Activated T-cell treated with anti-CD3 and anti-CD28 coated beads, Interleukin-2, amount 50 U/mL, for 24 hours (primary cell): ENCODE results near the gene ZFHX3.

Experiments used
- DNase-seq: peaks from one replicate; pipeline ENCODE4 v3.0.0-alpha.2; 2020
- H3K27ac Mint-ChIP-seq: 2 replicates; pipeline ENCODE4 v1.8.0; 2020; ENCODE audit warnings: mild to moderate bottlenecking, mixed read lengths
- H3K27me3 Mint-ChIP-seq: 2 replicates; pipeline ENCODE4 v1.8.0; 2020; ENCODE audit warnings: mixed read lengths
- H3K36me3 Mint-ChIP-seq: 2 replicates; pipeline ENCODE4 v1.8.0; 2020; ENCODE audit warnings: low read depth, mixed read lengths
- H3K4me1 Mint-ChIP-seq: 2 replicates; pipeline ENCODE4 v1.8.0; 2020; ENCODE audit warnings: low read depth, mixed read lengths
- H3K4me3 Mint-ChIP-seq: 2 replicates; pipeline ENCODE4 v1.8.0; 2020; ENCODE audit warnings: mild to moderate bottlenecking, moderate library complexity, mixed read lengths
- H3K9me3 Mint-ChIP-seq: 2 replicates; pipeline ENCODE4 v1.8.0; 2020; ENCODE audit warnings: mixed read lengths

Gene ZFHX3

DNA sequence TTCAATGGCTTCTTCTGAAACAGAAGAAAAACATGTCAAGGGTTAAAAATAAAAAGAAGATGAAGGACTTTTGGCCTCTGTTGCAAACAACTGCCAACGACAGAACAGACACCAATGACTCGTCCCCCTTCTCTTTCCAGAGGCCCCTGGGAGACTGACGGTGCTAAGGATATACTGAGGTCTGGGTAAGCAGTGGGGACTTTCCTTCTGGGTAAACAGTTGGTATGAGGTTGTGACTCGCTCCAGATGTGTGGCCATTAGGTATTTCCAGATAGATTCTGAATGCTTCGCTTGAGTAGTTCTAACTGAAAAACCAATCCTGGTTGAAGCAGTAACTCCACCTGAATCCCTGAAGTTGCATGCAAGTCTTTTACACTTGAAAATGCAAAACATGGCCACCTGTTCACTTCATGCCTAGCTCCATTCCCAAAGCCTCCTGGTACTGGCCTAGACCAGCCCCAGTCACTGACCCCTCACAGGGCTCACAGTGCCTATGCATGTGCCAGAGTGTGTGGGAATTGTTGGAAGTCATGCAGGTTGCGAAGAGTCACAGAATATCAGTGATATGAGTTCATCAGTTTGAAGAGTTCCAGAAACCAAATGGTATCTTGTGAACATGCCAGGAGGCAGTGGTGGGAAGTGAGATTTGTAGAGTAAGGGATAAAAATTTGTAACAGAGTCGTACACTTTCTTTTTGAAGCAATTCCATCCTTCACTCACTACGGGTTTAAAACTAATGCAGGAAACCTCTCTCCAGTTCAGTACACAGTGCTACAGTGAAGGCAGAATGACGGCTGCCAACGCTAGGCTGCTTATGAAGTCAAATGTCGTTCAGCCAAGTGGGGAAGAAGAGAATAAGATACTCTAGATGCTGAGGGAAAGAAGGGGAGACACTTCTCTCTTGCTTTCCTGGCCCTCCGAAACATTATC is 217.8 kb downstream of the ZFHX3 start:
- Mint-ChIP-seq H3K9me3 (no peaks in the 10 kb centered on the region), H3K4me1 (no peaks in the 10 kb centered on the region), H3K27ac (no peak overlapping the region), H3K36me3 (no peaks in the 10 kb centered on the region), H3K27me3 (peaks cover 7% of the 10 kb centered on the region), H3K4me3 (no peak overlapping the region)
- no peak for DNase-seq

DNA sequence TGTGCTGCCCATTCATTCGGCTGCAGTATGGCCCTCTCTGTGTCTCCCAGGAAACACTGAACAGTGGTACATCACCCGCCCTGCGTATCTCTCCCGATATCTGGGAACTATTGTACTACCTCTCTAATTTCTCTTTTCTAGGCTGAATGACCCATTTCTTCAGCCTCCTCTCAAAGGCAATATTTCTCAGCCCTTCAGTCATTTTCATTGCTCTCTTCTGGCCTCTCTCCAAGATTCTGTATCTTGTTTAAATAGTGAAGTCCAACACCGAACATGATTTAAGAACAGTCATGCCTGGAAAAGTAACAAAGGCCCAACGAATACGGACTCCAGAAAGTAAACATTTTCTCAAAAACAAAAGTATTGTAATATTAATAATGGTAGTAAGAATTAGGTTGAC is 220.1 kb downstream of the ZFHX3 start:
- H3K4me3 Mint-ChIP-seq = no peak overlapping the region
- H3K27me3 Mint-ChIP-seq = peaks cover 7% of the 10 kb centered on the region
- no peak for DNase-seq
- H3K4me1 Mint-ChIP-seq = no peaks in the 10 kb centered on the region
- no peak overlapping the region for H3K27ac Mint-ChIP-seq
- H3K36me3 Mint-ChIP-seq = no peaks in the 10 kb centered on the region
- H3K9me3 Mint-ChIP-seq = no peaks in the 10 kb centered on the region

DNA sequence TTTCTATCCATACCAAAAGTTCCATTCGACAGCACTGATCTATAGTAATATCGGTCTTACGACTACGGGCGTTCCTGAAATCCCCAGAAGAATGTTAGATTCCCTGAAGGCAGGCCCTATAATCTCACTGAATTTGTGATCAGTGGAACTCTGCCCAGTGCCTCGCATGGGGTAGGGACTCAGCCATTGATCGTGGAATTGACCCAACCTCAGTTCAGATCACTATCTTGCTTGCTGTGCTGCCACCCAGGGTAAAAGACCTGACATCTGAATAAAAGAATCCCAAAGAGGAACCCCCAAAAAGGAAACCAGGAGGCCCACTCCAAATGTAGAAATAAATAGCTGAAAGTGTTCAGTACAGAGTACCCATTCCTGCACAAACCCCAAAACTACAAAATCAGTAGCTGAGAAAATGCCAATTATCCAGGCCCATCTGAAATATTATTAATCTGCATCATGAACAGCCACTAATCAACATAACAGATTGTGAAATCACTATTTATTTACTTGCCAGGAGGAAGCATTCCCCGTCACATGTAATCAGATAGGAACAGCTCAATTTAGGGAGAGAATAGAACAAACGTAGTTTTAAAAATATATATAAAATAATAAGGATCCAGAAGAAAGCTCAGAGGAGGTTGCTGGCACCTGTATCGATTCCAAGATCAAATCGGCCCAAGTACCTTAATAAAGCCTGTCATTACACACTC is 221.9 kb downstream of the ZFHX3 start:
- H3K27ac Mint-ChIP-seq = no peak overlapping the region
- peaks cover 3% of the 10 kb centered on the region for H3K27me3 Mint-ChIP-seq
- no peak for DNase-seq
- H3K4me3 Mint-ChIP-seq = no peak overlapping the region
- no peaks in the 10 kb centered on the region for H3K9me3 Mint-ChIP-seq
- no peaks in the 10 kb centered on the region for H3K36me3 Mint-ChIP-seq
- no peaks in the 10 kb centered on the region for H3K4me1 Mint-ChIP-seq

GRCh38 chr16:72824761-72825160 is 223.2 kb downstream of the ZFHX3 start:
- no peak overlapping the region for H3K4me3 Mint-ChIP-seq
- no peaks in the 10 kb centered on the region for H3K9me3 Mint-ChIP-seq
- no peaks in the 10 kb centered on the region for H3K4me1 Mint-ChIP-seq
- H3K36me3 Mint-ChIP-seq = no peaks in the 10 kb centered on the region
- no peak for DNase-seq
- H3K27ac Mint-ChIP-seq = no peak overlapping the region
- peaks cover 3% of the 10 kb centered on the region for H3K27me3 Mint-ChIP-seq

GRCh38 chr16:72824027-72824426 is 223.9 kb downstream of the ZFHX3 start:
- Mint-ChIP-seq H3K4me3 (no peak overlapping the region), H3K9me3 (no peaks in the 10 kb centered on the region), H3K27ac (no peak overlapping the region), H3K27me3 (no peaks in the 10 kb centered on the region), H3K4me1 (no peaks in the 10 kb centered on the region), H3K36me3 (no peaks in the 10 kb centered on the region)
- no peak for DNase-seq

- Mint-ChIP-seq H3K27ac (no peak overlapping the region), H3K27me3 (no peaks in the 10 kb centered on the region), H3K4me3 (no peak overlapping the region), H3K4me1 (no peaks in the 10 kb centered on the region), H3K36me3 (no peaks in the 10 kb centered on the region), H3K9me3 (no peaks in the 10 kb centered on the region)
- DNase-seq = no peak
Observed at GRCh38 chr16:72821185-72821950, 226.6 kb downstream of the ZFHX3 start.

GRCh38 chr16:72819345-72819744 is 228.6 kb downstream of the ZFHX3 start:
- Mint-ChIP-seq H3K36me3 (no peaks in the 10 kb centered on the region), H3K27me3 (peaks cover 3% of the 10 kb centered on the region), H3K4me3 (no peak overlapping the region), H3K27ac (no peak overlapping the region), H3K4me1 (no peaks in the 10 kb centered on the region), H3K9me3 (no peaks in the 10 kb centered on the region)
- no peak for DNase-seq

DNA sequence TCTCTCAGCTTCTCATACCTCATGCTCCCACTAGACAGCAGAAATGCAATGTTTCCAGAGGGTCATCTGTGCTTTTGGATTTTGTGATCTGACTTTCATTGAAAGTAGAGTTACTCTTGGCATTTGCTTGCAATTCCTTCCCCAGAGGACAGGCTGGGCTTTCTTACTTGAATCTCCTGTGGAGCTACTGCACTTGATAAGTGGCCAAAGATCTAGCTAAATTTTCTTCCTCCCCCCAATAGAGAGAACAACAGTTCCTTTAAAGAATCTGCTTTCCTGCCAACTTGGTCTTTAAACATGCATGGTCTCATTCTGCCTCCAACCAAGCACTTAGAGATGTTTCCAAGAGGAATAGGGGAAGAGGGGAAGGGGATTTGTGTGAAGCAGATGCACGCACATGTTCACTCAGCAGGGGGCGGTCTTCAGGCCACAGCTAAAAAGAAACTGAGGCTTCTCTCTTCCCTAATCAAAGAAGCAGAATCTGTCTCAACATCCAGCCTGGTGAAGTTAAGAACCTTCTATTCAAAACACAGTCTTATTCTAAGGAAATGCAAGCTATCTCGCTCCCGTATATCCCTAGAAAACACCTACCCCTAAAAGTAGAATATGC is 229.6 kb downstream of the ZFHX3 start:
- DNase-seq = no peak
- H3K27ac Mint-ChIP-seq = no peak overlapping the region
- no peaks in the 10 kb centered on the region for H3K9me3 Mint-ChIP-seq
- H3K4me1 Mint-ChIP-seq = no peaks in the 10 kb centered on the region
- H3K36me3 Mint-ChIP-seq = no peaks in the 10 kb centered on the region
- peaks cover 7% of the 10 kb centered on the region for H3K27me3 Mint-ChIP-seq
- no peak overlapping the region for H3K4me3 Mint-ChIP-seq

GRCh38 chr16:72815348-72816318 is 232.3 kb downstream of the ZFHX3 start:
- Mint-ChIP-seq H3K27ac (no peak overlapping the region), H3K27me3 (peaks cover 7% of the 10 kb centered on the region), H3K9me3 (no peaks in the 10 kb centered on the region), H3K36me3 (no peaks in the 10 kb centered on the region), H3K4me3 (no peak overlapping the region), H3K4me1 (no peaks in the 10 kb centered on the region)
- DNase-seq = no peak

GRCh38 chr16:72814226-72814625 is 233.7 kb downstream of the ZFHX3 start:
- Mint-ChIP-seq H3K9me3 (no peaks in the 10 kb centered on the region), H3K27me3 (peaks cover 7% of the 10 kb centered on the region), H3K4me3 (no peak overlapping the region), H3K27ac (no peak overlapping the region), H3K36me3 (no peaks in the 10 kb centered on the region), H3K4me1 (no peaks in the 10 kb centered on the region)
- DNase-seq = no peak

GRCh38 chr16:72812672-72813071 is 235.3 kb downstream of the ZFHX3 start:
- no peak overlapping the region for H3K4me3 Mint-ChIP-seq
- H3K9me3 Mint-ChIP-seq = no peaks in the 10 kb centered on the region
- no peaks in the 10 kb centered on the region for H3K4me1 Mint-ChIP-seq
- no peak for DNase-seq
- no peak overlapping the region for H3K27ac Mint-ChIP-seq
- H3K27me3 Mint-ChIP-seq = peaks cover 7% of the 10 kb centered on the region
- no peaks in the 10 kb centered on the region for H3K36me3 Mint-ChIP-seq

GRCh38 chr16:72811876-72812275 is 236.1 kb downstream of the ZFHX3 start:
- no peaks in the 10 kb centered on the region for H3K9me3 Mint-ChIP-seq
- DNase-seq = no peak
- H3K4me3 Mint-ChIP-seq = no peak overlapping the region
- H3K36me3 Mint-ChIP-seq = no peaks in the 10 kb centered on the region
- H3K27ac Mint-ChIP-seq = no peak overlapping the region
- H3K27me3 Mint-ChIP-seq = peaks cover 7% of the 10 kb centered on the region
- no peaks in the 10 kb centered on the region for H3K4me1 Mint-ChIP-seq

- no peaks in the 10 kb centered on the region for H3K36me3 Mint-ChIP-seq
- no peak overlapping the region for H3K27ac Mint-ChIP-seq
- no peaks in the 10 kb centered on the region for H3K4me1 Mint-ChIP-seq
- H3K9me3 Mint-ChIP-seq = no peaks in the 10 kb centered on the region
- peaks cover 7% of the 10 kb centered on the region for H3K27me3 Mint-ChIP-seq
- no peak overlapping the region for H3K4me3 Mint-ChIP-seq
- no peak for DNase-seq
Observed at GRCh38 chr16:72811188-72811720, 236.7 kb downstream of the ZFHX3 start.
